CD14-positive monocyte (primary cell): ENCODE data around the gene PLPPR5. TPM values are rescaled to one million over a fixed set of nuclear protein-coding genes. Genes with fewer than 3 reads are reported as not detected.

Experiments used
- DNase-seq, 3 donors: peaks; one replicate each; pipeline ENCODE4 v3.0.0-alpha.2; 2011 to 2022
- H2AFZ ChIP-seq: 2 replicates; pipeline ENCODE4 v1.6.0; 2012; ENCODE audit warnings: mild to moderate bottlenecking, low read depth, low read length, inconsistent platforms; ENCODE audit not compliant: insufficient read depth, poor library complexity, severe bottlenecking
- H3K27ac ChIP-seq, 2 donors: 1 replicate in 1 of 2; 2 replicates in 1 of 2; pipeline ENCODE4 v1.5.1; 2012 to 2013; ENCODE audit warnings: low read length in 2 of 2, control low read depth in 1 of 2, inconsistent platforms in 1 of 2, low read depth in 1 of 2, mild to moderate bottlenecking in 1 of 2
- H3K27me3 ChIP-seq, 2 donors: one replicate each; pipeline versions ENCODE4 v1.6.0 to v1.6.1; 2011 to 2013; ENCODE audit warnings: low read length in 2 of 2; ENCODE audit not compliant: control insufficient read depth in 2 of 2, insufficient read depth in 2 of 2
- H3K36me3 ChIP-seq, 2 donors: replicated peaks in 1 of 2; 1 replicate in 1 of 2; 2 replicates in 1 of 2; pipeline versions ENCODE4 v1.5.1 to v1.6.1; 2012 to 2013; ENCODE audit warnings: low read length in 2 of 2, control low read depth in 1 of 2, inconsistent platforms in 1 of 2, mild to moderate bottlenecking in 1 of 2; ENCODE audit not compliant: insufficient read depth in 2 of 2, control insufficient read depth in 1 of 2
- H3K4me1 ChIP-seq, 2 donors: 1 replicate in 1 of 2; 2 replicates in 1 of 2; pipeline versions ENCODE4 v1.5.1 to v1.6.1; 2012 to 2013; ENCODE audit warnings: low read length in 2 of 2, control low read depth in 1 of 2, inconsistent platforms in 1 of 2, mild to moderate bottlenecking in 1 of 2, moderate library complexity in 1 of 2; ENCODE audit not compliant: insufficient read depth in 2 of 2, control insufficient read depth in 1 of 2
- H3K4me2 ChIP-seq: replicated peaks from 2 replicates; pipeline ENCODE3; 2012; ENCODE audit warnings: low read length, moderate library complexity, mild to moderate bottlenecking; ENCODE audit not compliant: poor library complexity, severe bottlenecking; ENCODE audit errors: extremely low read depth
- H3K4me3 ChIP-seq, 3 experiments: fragments of 200-600 bp in 1 of 3; sonication (generic) in 1 of 3; replicated peaks in 1 of 3; 1 replicate in 2 of 3; 2 replicates in 1 of 3; pipeline ENCODE4 v1.5.1; 2011 to 2013; ENCODE audit warnings: low read length in 3 of 3, mild to moderate bottlenecking in 3 of 3, control low read depth in 2 of 3, low read depth in 2 of 3, inconsistent platforms in 1 of 3, moderate library complexity in 1 of 3
- H3K79me2 ChIP-seq: 2 replicates; pipeline ENCODE4 v1.6.0; 2012; ENCODE audit warnings: mild to moderate bottlenecking, control low read depth, inconsistent platforms, low read length, moderate library complexity; ENCODE audit not compliant: insufficient read depth
- H3K9ac ChIP-seq: 2 replicates; pipeline ENCODE4 v1.6.0; 2017; ENCODE audit warnings: low read length, mild to moderate bottlenecking; ENCODE audit not compliant: insufficient read depth, poor library complexity, severe bottlenecking
- H3K9me3 ChIP-seq, 2 donors: replicated peaks in 1 of 2; 1 replicate in 1 of 2; 2 replicates in 1 of 2; pipeline versions ENCODE4 v1.5.1 to v1.6.1; 2012 to 2013; ENCODE audit warnings: low read length in 2 of 2, control low read depth in 1 of 2; ENCODE audit not compliant: control insufficient read depth in 1 of 2, insufficient read depth in 1 of 2
- H4K20me1 ChIP-seq: 2 replicates; pipeline ENCODE4 v1.6.0; 2012; ENCODE audit warnings: mild to moderate bottlenecking, low read length, control low read depth, moderate library complexity; ENCODE audit not compliant: insufficient read depth
- H3K27ac Mint-ChIP-seq, 7 donors: one replicate each; pipeline ENCODE4 v1.8.0; 2020; ENCODE audit warnings: mild to moderate bottlenecking in 7 of 7, mixed read lengths in 7 of 7, moderate library complexity in 6 of 7, inconsistent platforms in 2 of 7
- H3K27me3 Mint-ChIP-seq, 3 donors: one replicate each; pipeline ENCODE4 v1.8.0; 2021 to 2022; ENCODE audit warnings: low read depth in 3 of 3, mild to moderate bottlenecking in 3 of 3, mixed read lengths in 3 of 3, moderate library complexity in 3 of 3, inconsistent platforms in 1 of 3
- H3K36me3 Mint-ChIP-seq, 2 donors: one replicate each; pipeline ENCODE4 v1.8.0; 2020; ENCODE audit warnings: mixed read lengths in 2 of 2, inconsistent platforms in 1 of 2, mild to moderate bottlenecking in 1 of 2
- H3K4me1 Mint-ChIP-seq: one replicate; pipeline ENCODE4 v1.8.0; 2020; ENCODE audit warnings: mild to moderate bottlenecking, mixed read lengths
- H3K4me3 Mint-ChIP-seq, 2 donors: one replicate each; pipeline ENCODE4 v1.8.0; 2020; ENCODE audit warnings: mild to moderate bottlenecking in 2 of 2, mixed read lengths in 2 of 2, moderate library complexity in 1 of 2
- H3K9me3 Mint-ChIP-seq, 7 donors: one replicate each; pipeline ENCODE4 v1.8.0; 2020 to 2022; ENCODE audit warnings: mixed read lengths in 7 of 7, mild to moderate bottlenecking in 6 of 7, moderate library complexity in 6 of 7, inconsistent platforms in 2 of 7
- CTCF ChIP-seq: fragments of 200-600 bp; IDR thresholded peaks from one replicate; pipeline ENCODE4 v1.8.0; 2022; ENCODE audit warnings: antibody characterized with exemption, mild to moderate bottlenecking
- WGBS: methylation state at CpG from one replicate; pipeline ENCODE4 v1.1.5; 2013; ENCODE audit warnings: missing lambda C conversion rate; ENCODE audit not compliant: insufficient coverage; 5-methylcytosine and 5-hydroxymethylcytosine counted together
- intact Hi-C, 2 donors: fragments of 100-400 bp; cut with micrococcal nuclease; formaldehyde crosslinking; loops; one replicate each; pipeline versions ENCODE4 v1.15.0 to v1.15.1; 2023
- polyA plus RNA-seq, 3 donors: library from polyadenylated mRNA; depleted of rRNA in 1 of 3; unstranded in 2 of 3; stranded (reverse) in 1 of 3; fragments of 300-500 nt in 2 of 3; fragments of >200 nt in 1 of 3; fragmentation: Illumina TruSeq in 2 of 3; gene quantifications; 1 replicate in 2 of 3; 2 replicates in 1 of 3; pipeline ENCODE4 v1.2.3, GENCODE V29; 2012 to 2021

The PLPPR5 gene
- polyA plus RNA-seq, 3 donors: not detected

DNA sequence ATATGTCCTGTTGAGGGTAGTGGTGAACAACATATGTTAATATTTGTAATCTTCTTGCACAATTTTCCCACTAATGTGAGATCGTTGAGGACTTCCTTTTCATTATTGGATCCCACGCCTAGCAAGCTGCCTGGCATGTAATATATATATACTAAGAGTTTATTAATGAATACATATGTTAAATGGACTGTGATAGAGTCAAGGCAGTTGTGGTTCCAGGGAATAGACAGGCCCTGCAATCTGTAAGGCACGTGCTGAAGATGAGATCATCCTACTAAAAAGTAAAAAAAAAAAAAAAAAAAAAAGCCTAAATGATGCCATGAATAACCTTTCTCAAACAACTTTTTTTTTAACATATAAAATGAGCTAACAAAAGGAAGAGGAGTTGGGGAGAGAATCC is 28.9 kb downstream of the PLPPR5 start:
- WGBS: no CpG with 5 or more reads among the region's 3 CpGs
- Histone ChIP-seq H3K27ac (no peak overlapping the region), H3K27me3 (no peaks in the 10 kb centered on the region), H3K4me3 (no peak overlapping the region), H3K79me2 (no peaks in the 10 kb centered on the region), H2AFZ (no peak overlapping the region), H4K20me1 (no peaks in the 10 kb centered on the region), H3K36me3 (no peaks in the 10 kb centered on the region), H3K9me3 (no peaks in the 10 kb centered on the region), H3K4me2 (no peak overlapping the region), H3K9ac (no peak overlapping the region), H3K4me1 (no peaks in the 10 kb centered on the region)
- no peak overlapping the region for H3K27ac Mint-ChIP-seq
- H3K9me3 Mint-ChIP-seq: peaks cover 0 to 3% (median 0%) of the 10 kb centered on the region in 7 donors
- no peaks in the 10 kb centered on the region for H3K36me3 Mint-ChIP-seq
- no peaks in the 10 kb centered on the region for H3K4me1 Mint-ChIP-seq
- DNase-seq: no peak
- intact Hi-C loops: no loop called here
- no peak for TF ChIP-seq CTCF
- no peak overlapping the region for H3K4me3 Mint-ChIP-seq
- H3K27me3 Mint-ChIP-seq: no peaks in the 10 kb centered on the region

DNA sequence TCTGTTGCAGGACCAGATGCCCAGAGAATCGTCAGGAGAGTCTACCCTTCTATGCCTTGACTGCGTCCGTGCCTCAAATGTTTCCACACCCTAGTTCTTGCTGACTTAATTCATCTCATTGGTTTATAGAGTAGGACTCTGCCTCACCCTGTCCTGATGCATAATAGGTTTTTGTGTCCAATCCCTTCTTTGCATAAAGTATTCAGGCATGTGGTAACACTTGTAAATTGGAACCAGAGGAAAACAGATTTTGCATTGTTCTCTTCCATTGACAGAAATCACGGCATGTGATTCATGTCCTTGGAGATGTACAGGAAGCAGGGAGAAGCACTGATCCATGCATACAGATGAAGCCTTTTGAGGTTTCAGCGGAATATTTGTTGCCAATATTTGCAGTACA is 29.5 kb downstream of the PLPPR5 start:
- Histone ChIP-seq H2AFZ (no peak overlapping the region), H3K9me3 (no peaks in the 10 kb centered on the region), H3K79me2 (no peaks in the 10 kb centered on the region), H3K4me2 (no peak overlapping the region), H3K27ac (no peak overlapping the region), H3K4me1 (no peaks in the 10 kb centered on the region), H4K20me1 (no peaks in the 10 kb centered on the region), H3K27me3 (no peaks in the 10 kb centered on the region), H3K9ac (no peak overlapping the region), H3K4me3 (no peak overlapping the region), H3K36me3 (no peaks in the 10 kb centered on the region)
- Mint-ChIP-seq H3K4me1 (no peaks in the 10 kb centered on the region), H3K4me3 (no peak overlapping the region), H3K36me3 (no peaks in the 10 kb centered on the region), H3K27ac (no peak overlapping the region), H3K27me3 (no peaks in the 10 kb centered on the region), H3K9me3 (peaks cover 0 to 3% (median 0%) of the 10 kb centered on the region in 7 donors)
- TF ChIP-seq CTCF: no peak
- no peak for DNase-seq
- intact Hi-C loops: no loop called here
- 96% methylated on average over 4 of the region's 5 CpGs for WGBS
